Esophagus squamous epithelium (tissue), 5 donors: Measurements from ENCODE around the gene MTA1. TPM values are rescaled to one million over a fixed set of nuclear protein-coding genes. Genes with fewer than 3 reads are reported as not detected.

ENCODE experiments used
- DNase-seq: peaks from one replicate; lab custom pipeline; 2025; lab: John Stamatoyannopoulos, UW
- H3K27ac ChIP-seq, 4 donors: fragments of 200-600 bp; sonication (generic); one replicate each; pipeline ENCODE4 v1.5.1; 2016 to 2019; ENCODE audit warnings: mild to moderate bottlenecking in 1 of 4
- H3K27me3 ChIP-seq, 4 donors: fragments of 200-600 bp; sonication (generic); 1 replicate in 3 of 4; 2 replicates in 1 of 4; pipeline versions ENCODE4 v1.5.1 to v1.6.0; 2017 to 2021; ENCODE audit warnings: antibody characterized with exemption in 1 of 4
- H3K36me3 ChIP-seq, 3 donors: fragments of 200-600 bp; sonication (generic); one replicate each; pipeline ENCODE4 v1.5.1; 2016 to 2019
- H3K4me1 ChIP-seq, 3 donors: fragments of 200-600 bp; sonication (generic); one replicate each; pipeline ENCODE4 v1.5.1; 2017 to 2019
- H3K4me3 ChIP-seq, 4 donors: fragments of 200-600 bp; sonication (generic); 1 replicate in 3 of 4; 2 replicates in 1 of 4; pipeline ENCODE4 v1.5.1; 2016 to 2019; ENCODE audit warnings: mild to moderate bottlenecking in 2 of 4, moderate library complexity in 1 of 4
- H3K9me3 ChIP-seq, 3 donors: fragments of 200-600 bp; sonication (generic); one replicate each; pipeline ENCODE4 v1.5.1; 2016 to 2019
- CTCF ChIP-seq, 6 experiments: fragments of 450-650 bp in 4 of 6; fragments of 200-600 bp in 2 of 6; sonication (generic) in 2 of 6; IDR thresholded peaks; one replicate each; pipeline ENCODE4 v1.5.1; 2016 to 2019; ENCODE audit warnings: antibody characterized with exemption in 6 of 6, mild to moderate bottlenecking in 4 of 6, moderate library complexity in 4 of 6
- POLR2A ChIP-seq, 4 donors: fragments of 450-650 bp; IDR thresholded peaks; one replicate each; pipeline ENCODE4 v1.6.1; 2017; ENCODE audit warnings: antibody characterized with exemption in 4 of 4, mild to moderate bottlenecking in 4 of 4, moderate library complexity in 3 of 4
- WGBS, 2 donors: methylation state at CpG; one replicate each; pipeline ENCODE4 v1.1.5; 2018; 5-methylcytosine and 5-hydroxymethylcytosine counted together
- intact Hi-C: fragments of 100-400 bp; cut with DNase I; formaldehyde crosslinking; loops from one replicate; pipeline ENCODE4 v1.15.0; 2022
- total RNA-seq, 4 donors: library from RNA; depleted of rRNA; stranded (reverse); fragments of >200 nt; gene quantifications; one replicate each; pipeline ENCODE4 v1.1.0, GENCODE V29; 2016
- donor health status: DM: yes; HTN: yes; CAD: no.

The MTA1 gene
- total RNA-seq, 4 donors from 2014 or later: 19.9 to 64.7 (median 39.6) TPM

GRCh38 chr14:105398044-105398725 lies 21.4 kb upstream of the MTA1 start, which contains the start of gene TEX22:
TEX22 (plus strand) TSS chr14:105398538; CDS start chr14:105399341, 803 bp downstream.
- TF ChIP-seq CTCF (IDR thresholded peaks at IDR 0.05) (peak in 1 of 6 experiments; percentile 24), POLR2A (IDR thresholded peaks at IDR 0.05) (peak in 3 of 4 donors; percentile 23 to 66 (median 61))
- Histone ChIP-seq H3K4me3 (peak within 1 kb of the TSS; percentile 68 to 92 (median 82)), H3K27ac (peak within 1 kb of the TSS; percentile 77 to 92 (median 86)), H3K36me3 (peaks cover 0 to 46% (median 12%) of the 10 kb centered on the region in 3 donors), H3K27me3 (no peaks in the 10 kb centered on the region), H3K4me1 (peaks cover 14 to 33% (median 17%) of the 10 kb centered on the region in 3 donors), H3K9me3 (peaks cover 0 to 6% (median 0%) of the 10 kb centered on the region in 3 donors)
- peak; percentile 41 for DNase-seq
- WGBS, 2 donors: 0 to 18% methylated on average over 1 to 3 of the region's 77 CpGs
- intact Hi-C loops: no loop called here

GRCh38 chr14:105398726-105399465 lies 20.7 kb upstream of the MTA1 start:
- no peak for DNase-seq
- Histone ChIP-seq H3K36me3 (peaks cover 0 to 42% (median 12%) of the 10 kb centered on the region in 3 donors), H3K4me1 (peaks cover 14 to 33% (median 17%) of the 10 kb centered on the region in 3 donors), H3K4me3 (peak overlapping the region; percentile 68 to 92 (median 82)), H3K9me3 (peaks cover 0 to 6% (median 0%) of the 10 kb centered on the region in 3 donors), H3K27me3 (no peaks in the 10 kb centered on the region), H3K27ac (peak overlapping the region; percentile 77 to 92 (median 86))
- intact Hi-C loops: no loop called here
- WGBS, 2 donors: 73% methylated on average over 3 of the region's 41 CpGs; no CpG with 5 or more reads in 1 of the 2 donors
- TF ChIP-seq POLR2A (IDR thresholded peaks at IDR 0.05) (no peak), CTCF (IDR thresholded peaks at IDR 0.05) (no peak)

- TF ChIP-seq CTCF (IDR thresholded peaks at IDR 0.05) (no peak), POLR2A (IDR thresholded peaks at IDR 0.05) (no peak)
- DNase-seq: no peak
- Histone ChIP-seq H3K9me3 (peaks cover 0 to 8% (median 0%) of the 10 kb centered on the region in 3 donors), H3K27me3 (no peaks in the 10 kb centered on the region), H3K36me3 (peaks cover 0 to 37% (median 12%) of the 10 kb centered on the region in 3 donors), H3K4me3 (peak overlapping the region in 3 of 4 donors; percentile 77 to 92 (median 87)), H3K4me1 (peaks cover 14 to 33% (median 17%) of the 10 kb centered on the region in 3 donors), H3K27ac (no peak overlapping the region)
- intact Hi-C loops: no loop called here
- no CpG with 5 or more reads among the region's 8 CpGs for WGBS, 2 donors
Measured at GRCh38 chr14:105399466-105399775, 20.2 kb upstream of the MTA1 start.

- TF ChIP-seq POLR2A (IDR thresholded peaks at IDR 0.05): no peak
- TF ChIP-seq CTCF (IDR thresholded peaks at IDR 0.05): no peak
- WGBS, 2 donors: 94 to 95% methylated on average over 3 to 5 of the region's 9 CpGs
- no peak overlapping the region for H3K4me3 ChIP-seq
Measured at GRCh38 chr14:105400016-105400415, 19.6 kb upstream of the MTA1 start.

More at GRCh38 chr14:105400016-105400415, 19.6 kb upstream of the MTA1 start:
- intact Hi-C loops: no loop called here
- Histone ChIP-seq H3K4me1 (peaks cover 14 to 33% (median 17%) of the 10 kb centered on the region in 3 donors), H3K9me3 (peaks cover 0 to 14% (median 0%) of the 10 kb centered on the region in 3 donors), H3K27ac (no peak overlapping the region), H3K36me3 (peaks cover 0 to 31% (median 12%) of the 10 kb centered on the region in 3 donors), H3K27me3 (no peaks in the 10 kb centered on the region)
- DNase-seq: no peak
